Testis (tissue), 3 donors: ENCODE measurements around the gene MAD2L1BP. TPM values are rescaled to one million over a fixed set of nuclear protein-coding genes. Genes with fewer than 3 reads are reported as not detected.

ENCODE experiments used
- DNase-seq: peaks from one replicate; pipeline ENCODE4 v3.0.0-alpha.2; 2019
- H3K27ac ChIP-seq, 2 donors: fragments of 200-600 bp; sonication (generic); one replicate each; pipeline ENCODE4 v1.5.1; 2019
- H3K27me3 ChIP-seq: fragments of 200-600 bp; sonication (generic); one replicate; pipeline ENCODE4 v1.5.1; 2019
- H3K36me3 ChIP-seq: fragments of 200-600 bp; sonication (generic); one replicate; pipeline ENCODE4 v1.5.1; 2017; ENCODE audit warnings: low read depth; ENCODE audit errors: missing control alignments
- H3K4me1 ChIP-seq: fragments of 200-600 bp; sonication (generic); one replicate; pipeline ENCODE4 v1.5.1; 2019
- H3K4me3 ChIP-seq, 2 donors: fragments of 200-600 bp; sonication (generic); one replicate each; pipeline ENCODE4 v1.5.1; 2017 to 2019
- H3K9me3 ChIP-seq: fragments of 200-600 bp; sonication (generic); one replicate; pipeline ENCODE4 v1.5.1; 2017
- POLR2A ChIP-seq: fragments of 450-650 bp; IDR thresholded peaks from one replicate; pipeline ENCODE4 v1.6.1; 2017; ENCODE audit warnings: antibody characterized with exemption, mild to moderate bottlenecking, moderate library complexity
- WGBS, 2 donors: methylation state at CpG; one replicate each; pipeline ENCODE4 v1.1.5; 2018; 5-methylcytosine and 5-hydroxymethylcytosine counted together
- intact Hi-C: fragments of 100-400 bp; cut with DNase I; formaldehyde crosslinking; loops from one replicate; pipeline ENCODE4 v1.15.1; 2023; ENCODE audit warnings: low total_unique reads
- polyA plus RNA-seq: library from polyadenylated mRNA; stranded (reverse); fragments of 350-450 nt; fragmentation: Illumina TruSeq; extraction: RNeasy Lipid Tissue Mini Kit (QIAGEN cat#74804); gene quantifications from one replicate; pipeline ENCODE4 v1.2.3, GENCODE V29; 2014; ENCODE audit warnings: low read depth, low replicate concordance; ENCODE audit not compliant: insufficient read depth
- total RNA-seq, 2 donors: library from RNA; depleted of rRNA; stranded (reverse); fragments of >200 nt; gene quantifications; one replicate each; pipeline ENCODE4 v1.2.3, GENCODE V29; 2016
- TF ChIP-seq, protein P1 (sequence below), 3 experiments: fragments of 450-650 bp in 2 of 3; fragments of 200-600 bp in 1 of 3; sonication (generic) in 1 of 3; IDR thresholded peaks; one replicate each; pipeline ENCODE4 v1.5.1; 2016 to 2019; ENCODE audit warnings: antibody characterized with exemption in 3 of 3, mild to moderate bottlenecking in 2 of 3, moderate library complexity in 1 of 3

Gene MAD2L1BP
- total and polyA plus RNA-seq, 3 donors from 2014 or later, result 38.3 to 42.4 (median 40.5) TPM

DNA sequence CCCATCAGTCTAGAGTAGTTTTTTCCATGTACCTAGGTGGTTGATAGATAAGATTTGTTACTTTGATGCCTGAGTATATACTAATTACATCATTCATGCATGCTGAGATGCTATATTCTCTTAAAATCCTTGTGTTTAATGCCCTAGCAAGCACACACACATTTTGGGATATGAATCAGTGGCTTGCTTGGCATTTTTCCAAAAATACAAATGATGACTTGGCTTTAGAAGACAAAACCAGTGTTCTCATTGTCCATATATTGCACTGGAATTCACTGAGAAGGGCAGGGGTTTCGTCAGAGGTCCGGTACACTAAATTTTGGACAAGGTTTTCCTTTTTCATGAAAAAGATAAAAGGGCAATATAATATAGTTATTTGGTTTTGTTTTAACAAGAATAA, 31.5 kb upstream of the MAD2L1BP start:
- Histone ChIP-seq H3K27me3 (no peaks in the 10 kb centered on the region), H3K4me3 (no peak overlapping the region), H3K36me3 (no peaks in the 10 kb centered on the region), H3K9me3 (no peaks in the 10 kb centered on the region), H3K27ac (no peak overlapping the region), H3K4me1 (no peaks in the 10 kb centered on the region)
- TF ChIP-seq POLR2A, result no peak
- TF ChIP-seq, protein P1, sequence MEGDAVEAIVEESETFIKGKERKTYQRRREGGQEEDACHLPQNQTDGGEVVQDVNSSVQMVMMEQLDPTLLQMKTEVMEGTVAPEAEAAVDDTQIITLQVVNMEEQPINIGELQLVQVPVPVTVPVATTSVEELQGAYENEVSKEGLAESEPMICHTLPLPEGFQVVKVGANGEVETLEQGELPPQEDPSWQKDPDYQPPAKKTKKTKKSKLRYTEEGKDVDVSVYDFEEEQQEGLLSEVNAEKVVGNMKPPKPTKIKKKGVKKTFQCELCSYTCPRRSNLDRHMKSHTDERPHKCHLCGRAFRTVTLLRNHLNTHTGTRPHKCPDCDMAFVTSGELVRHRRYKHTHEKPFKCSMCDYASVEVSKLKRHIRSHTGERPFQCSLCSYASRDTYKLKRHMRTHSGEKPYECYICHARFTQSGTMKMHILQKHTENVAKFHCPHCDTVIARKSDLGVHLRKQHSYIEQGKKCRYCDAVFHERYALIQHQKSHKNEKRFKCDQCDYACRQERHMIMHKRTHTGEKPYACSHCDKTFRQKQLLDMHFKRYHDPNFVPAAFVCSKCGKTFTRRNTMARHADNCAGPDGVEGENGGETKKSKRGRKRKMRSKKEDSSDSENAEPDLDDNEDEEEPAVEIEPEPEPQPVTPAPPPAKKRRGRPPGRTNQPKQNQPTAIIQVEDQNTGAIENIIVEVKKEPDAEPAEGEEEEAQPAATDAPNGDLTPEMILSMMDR (IDR thresholded peaks at IDR 0.05), result no peak
- 95 to 99% methylated on average over 2 of the region's 2 CpGs for WGBS, 2 donors
- intact Hi-C loops, result no loop called here
- DNase-seq, result no peak

DNA sequence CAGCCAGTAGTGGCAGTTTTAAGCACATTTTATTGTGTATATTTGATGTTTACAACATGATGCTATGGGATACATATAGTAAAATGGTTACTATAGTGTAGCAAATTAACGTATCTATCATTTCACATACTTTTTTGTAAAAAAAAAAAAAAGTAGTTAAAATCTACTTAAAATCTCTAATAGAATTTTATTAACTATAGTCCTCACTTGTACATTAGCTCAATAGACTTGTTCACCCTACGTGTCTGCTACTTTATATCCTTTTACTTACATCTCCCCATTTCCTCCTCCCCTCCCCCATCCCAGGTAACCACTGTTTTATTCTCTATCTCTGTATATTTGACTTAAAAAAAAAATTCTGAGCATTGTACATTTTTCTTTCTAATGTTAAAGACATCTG, 29.6 kb upstream of the MAD2L1BP start:
- DNase-seq, result no peak
- TF ChIP-seq POLR2A, result no peak
- TF ChIP-seq, protein P1 (IDR thresholded peaks at IDR 0.05), result no peak
- intact Hi-C loops, result no loop called here
- H3K27me3 ChIP-seq, result no peaks in the 10 kb centered on the region
- no peaks in the 10 kb centered on the region for H3K9me3 ChIP-seq
- H3K36me3 ChIP-seq, result no peaks in the 10 kb centered on the region
- no peak overlapping the region for H3K4me3 ChIP-seq
- no peak overlapping the region for H3K27ac ChIP-seq
- 82 to 84% methylated on average over 2 of the region's 2 CpGs for WGBS, 2 donors
- no peaks in the 10 kb centered on the region for H3K4me1 ChIP-seq

DNA sequence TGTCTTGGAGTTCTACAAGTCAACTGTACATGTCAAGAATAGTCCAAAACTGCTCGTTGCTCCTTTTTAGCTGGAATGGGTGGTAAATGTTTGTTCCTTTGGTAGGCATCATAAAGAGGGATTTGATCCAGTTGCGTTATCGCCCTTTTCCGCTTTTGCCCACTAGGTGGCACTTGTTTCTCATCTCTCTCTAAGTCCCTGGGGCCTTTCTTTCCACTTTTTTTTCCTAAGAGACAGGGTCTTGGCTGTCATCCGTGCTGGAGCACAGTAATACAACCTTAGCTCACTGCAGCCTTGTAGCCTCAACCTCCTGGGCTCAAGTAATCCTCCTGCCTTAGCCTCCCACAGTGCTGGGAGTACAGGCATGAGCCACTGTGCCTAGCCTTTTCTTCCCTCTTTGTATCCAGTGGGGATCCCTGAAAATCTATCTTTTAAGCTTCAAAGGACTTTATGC, 27.3 kb upstream of the MAD2L1BP start:
- Histone ChIP-seq H3K27me3 (no peaks in the 10 kb centered on the region), H3K36me3 (no peaks in the 10 kb centered on the region), H3K4me1 (no peaks in the 10 kb centered on the region), H3K9me3 (no peaks in the 10 kb centered on the region), H3K4me3 (no peak overlapping the region), H3K27ac (no peak overlapping the region)
- WGBS, 2 donors, result 26 to 28% methylated on average over 5 of the region's 5 CpGs
- DNase-seq, result peak; percentile 87
- no peak for TF ChIP-seq POLR2A
- TF ChIP-seq, protein P1 (IDR thresholded peaks at IDR 0.05), result peak; percentile 33 to 79 (median 66)
- intact Hi-C loops, result no loop called here

DNA sequence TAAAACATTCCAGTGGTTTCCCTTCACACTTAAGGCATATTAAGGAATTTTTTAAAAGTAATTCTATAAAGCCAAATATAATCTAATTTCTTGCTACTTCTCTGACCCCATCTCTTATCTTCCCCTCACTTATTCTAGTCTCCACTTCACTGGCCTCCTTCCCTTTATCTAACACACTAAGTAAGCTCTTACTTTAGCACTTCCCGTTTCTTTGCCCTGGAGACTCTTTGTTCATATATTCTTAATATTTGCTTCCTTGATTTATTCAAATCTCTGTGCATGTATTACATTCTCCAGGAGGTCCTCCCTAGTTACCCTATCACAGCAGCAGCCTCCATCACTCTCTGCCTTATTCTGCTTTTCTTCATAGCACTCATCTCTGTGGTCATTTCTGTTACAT, 26.8 kb upstream of the MAD2L1BP start:
- no peaks in the 10 kb centered on the region for H3K36me3 ChIP-seq
- TF ChIP-seq, protein P1 (IDR thresholded peaks at IDR 0.05), result no peak
- TF ChIP-seq POLR2A, result no peak
- WGBS, 2 donors, result 69 to 74% methylated on average over 1 of the region's 1 CpG

DNA sequence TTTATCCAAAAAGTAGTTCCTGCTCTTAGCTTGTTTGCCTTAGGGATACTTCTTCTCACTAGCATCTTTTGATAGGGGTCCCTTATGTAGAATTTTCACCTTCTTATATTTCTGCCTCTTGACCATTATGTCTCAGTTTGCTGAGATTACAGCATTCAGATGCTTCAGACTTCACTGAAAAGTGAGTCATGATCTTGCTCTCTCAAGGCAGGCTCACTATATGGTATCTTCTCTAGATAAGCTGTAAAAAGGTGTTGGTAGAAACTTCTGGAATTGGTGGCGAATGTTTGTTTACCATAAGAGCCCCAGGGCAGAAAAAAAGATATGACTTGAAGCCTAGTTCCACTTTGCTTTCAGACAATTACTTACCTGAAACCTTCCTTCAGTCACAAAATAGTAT, 26.2 kb upstream of the MAD2L1BP start:
- no peaks in the 10 kb centered on the region for H3K9me3 ChIP-seq
- H3K36me3 ChIP-seq, result no peaks in the 10 kb centered on the region
- H3K4me3 ChIP-seq, result no peak overlapping the region
- DNase-seq, result no peak
- H3K4me1 ChIP-seq, result no peaks in the 10 kb centered on the region
- TF ChIP-seq, protein P1 (IDR thresholded peaks at IDR 0.05), result no peak
- no peak for TF ChIP-seq POLR2A
- no peaks in the 10 kb centered on the region for H3K27me3 ChIP-seq
- intact Hi-C loops, result no loop called here
- 95 to 98% methylated on average over 1 of the region's 1 CpG for WGBS, 2 donors
- H3K27ac ChIP-seq, result no peak overlapping the region

More for the DNA sequence above, 26.8 kb upstream of the MAD2L1BP start:
- Histone ChIP-seq H3K27ac (no peak overlapping the region), H3K4me1 (no peaks in the 10 kb centered on the region), H3K27me3 (no peaks in the 10 kb centered on the region), H3K9me3 (no peaks in the 10 kb centered on the region), H3K4me3 (no peak overlapping the region)
- DNase-seq, result no peak
- intact Hi-C loops, result no loop called here
